Hepatocyte (in vitro differentiated cells): Measurements from ENCODE around the gene CTNNBIP1. TPM values are rescaled to one million over a fixed set of nuclear protein-coding genes. Genes with fewer than 3 reads are reported as not detected.

Experiments
- DNase-seq: peaks from one replicate; pipeline ENCODE4 v3.0.0-alpha.2; 2016; ENCODE audit warnings: low spot score
- H2AFZ ChIP-seq: fragments of 200-600 bp; sonication (generic); 2 replicates; pipeline ENCODE4 v1.6.0; 2016; ENCODE audit warnings: antibody characterized with exemption, mild to moderate bottlenecking
- H3K27ac ChIP-seq: fragments of 200-600 bp; sonication (generic); 2 replicates; pipeline ENCODE4 v1.5.1; 2016; ENCODE audit warnings: mild to moderate bottlenecking
- H3K27me3 ChIP-seq: fragments of 200-600 bp; sonication (generic); 2 replicates; pipeline ENCODE4 v1.6.1; 2016
- H3K36me3 ChIP-seq: fragments of 200-600 bp; sonication (generic); replicated peaks from 2 replicates; pipeline ENCODE4 v1.5.1; 2016; ENCODE audit warnings: low read depth; ENCODE audit not compliant: insufficient read depth
- H3K4me1 ChIP-seq: fragments of 200-600 bp; sonication (generic); 2 replicates; pipeline ENCODE4 v1.5.1; 2016; ENCODE audit warnings: mild to moderate bottlenecking, moderate library complexity; ENCODE audit not compliant: insufficient read depth
- H3K4me2 ChIP-seq: fragments of 200-600 bp; sonication (generic); 2 replicates; pipeline ENCODE4 v1.6.0; 2016
- H3K4me3 ChIP-seq: fragments of 200-600 bp; sonication (generic); 2 replicates; pipeline ENCODE4 v1.5.1; 2016; ENCODE audit warnings: mild to moderate bottlenecking
- H3K79me2 ChIP-seq: fragments of 200-600 bp; sonication (generic); 2 replicates; pipeline ENCODE4 v1.6.0; 2017; ENCODE audit warnings: mild to moderate bottlenecking
- H3K9me2 ChIP-seq: fragments of 200-600 bp; sonication (generic); replicated peaks from 2 replicates; pipeline ENCODE4 v1.6.0; 2017; ENCODE audit warnings: mild to moderate bottlenecking; ENCODE audit not compliant: insufficient read depth
- H3K9me3 ChIP-seq: fragments of 200-600 bp; sonication (generic); 2 replicates; pipeline ENCODE4 v1.5.1; 2016; ENCODE audit warnings: low read depth, mild to moderate bottlenecking
- H4K20me1 ChIP-seq: fragments of 200-600 bp; sonication (generic); 2 replicates; pipeline ENCODE4 v1.6.0; 2016; ENCODE audit warnings: mild to moderate bottlenecking; ENCODE audit not compliant: insufficient read depth, poor library complexity, severe bottlenecking
- CTCF ChIP-seq: fragments of 200-600 bp; sonication (generic); IDR thresholded peaks from 2 replicates; pipeline ENCODE4 v1.5.1; 2016; ENCODE audit warnings: antibody characterized with exemption, mild to moderate bottlenecking; ENCODE audit not compliant: poor library complexity
- EZH2 ChIP-seq: fragments of 200-600 bp; sonication (generic); IDR thresholded peaks from 2 replicates; pipeline ENCODE4 v1.6.1; 2016; ENCODE audit warnings: antibody characterized with exemption, mild to moderate bottlenecking, borderline replicate concordance
- EZH2phosphoT487 ChIP-seq: fragments of 200-600 bp; sonication (generic); IDR thresholded peaks from one replicate; pipeline ENCODE4 v1.6.1; 2018; ENCODE audit warnings: antibody characterized with exemption, mild to moderate bottlenecking, low read depth, moderate library complexity; ENCODE audit not compliant: unreplicated experiment, severe bottlenecking
- WGBS: methylation state at CpG from one replicate; pipeline ENCODE4 v1.1.6; 2016; ENCODE audit warnings: low lambda C conversion rate; ENCODE audit errors: missing lambda C conversion rate; 5-methylcytosine and 5-hydroxymethylcytosine counted together
- polyA plus RNA-seq: library from polyadenylated mRNA; unstranded; fragments of >200 nt; fragmentation: Nextera tagmentation; extraction: Ambion mirVana; gene quantifications from 2 replicates; pipeline ENCODE4 v1.2.1, GENCODE V29; 2016
- total RNA-seq: library from RNA; depleted of rRNA; stranded (reverse); fragments of >200 nt; gene quantifications from 2 replicates; pipeline ENCODE4 v1.2.3, GENCODE V29; 2014

Gene CTNNBIP1
- total and polyA plus RNA-seq, 2 experiments from 2014 or later, result 25.2 to 49.8 TPM

- WGBS, result 93% methylated on average over 9 of the region's 11 CpGs
- Histone ChIP-seq H3K4me2 (no peak overlapping the region), H3K36me3 (no peaks in the 10 kb centered on the region), H2AFZ (no peak overlapping the region), H3K4me1 (no peaks in the 10 kb centered on the region), H3K79me2 (peaks cover 15% of the 10 kb centered on the region), H3K4me3 (no peak overlapping the region), H4K20me1 (no peaks in the 10 kb centered on the region), H3K9me3 (no peaks in the 10 kb centered on the region), H3K27ac (no peak overlapping the region), H3K27me3 (no peaks in the 10 kb centered on the region), H3K9me2 (no peaks in the 10 kb centered on the region)
- TF ChIP-seq EZH2 (no peak), CTCF (no peak), EZH2phosphoT487 (no peak)
- no peak for DNase-seq
Measured at GRCh38 chr1:9883585-9884449, 26.3 kb downstream of the CTNNBIP1 start.

GRCh38 chr1:9882945-9883303 is 27.1 kb downstream of the CTNNBIP1 start:
- no peak for DNase-seq
- no peak for TF ChIP-seq EZH2
- TF ChIP-seq EZH2phosphoT487, result no peak
- no peak for TF ChIP-seq CTCF
- Histone ChIP-seq H3K9me2 (no peaks in the 10 kb centered on the region), H2AFZ (no peak overlapping the region), H3K27me3 (no peaks in the 10 kb centered on the region), H4K20me1 (no peaks in the 10 kb centered on the region), H3K4me1 (no peaks in the 10 kb centered on the region), H3K4me2 (no peak overlapping the region), H3K36me3 (no peaks in the 10 kb centered on the region), H3K79me2 (peaks cover 10% of the 10 kb centered on the region), H3K4me3 (no peak overlapping the region), H3K27ac (no peak overlapping the region), H3K9me3 (no peaks in the 10 kb centered on the region)
- WGBS, result 97% methylated on average over 11 of the region's 12 CpGs

GRCh38 chr1:9882296-9882944 is 27.6 kb downstream of the CTNNBIP1 start:
- Histone ChIP-seq H2AFZ (no peak overlapping the region), H4K20me1 (no peaks in the 10 kb centered on the region), H3K9me2 (no peaks in the 10 kb centered on the region), H3K27ac (no peak overlapping the region), H3K4me3 (no peak overlapping the region), H3K36me3 (no peaks in the 10 kb centered on the region), H3K79me2 (peaks cover 5% of the 10 kb centered on the region), H3K9me3 (no peaks in the 10 kb centered on the region), H3K4me1 (no peaks in the 10 kb centered on the region), H3K27me3 (no peaks in the 10 kb centered on the region), H3K4me2 (no peak overlapping the region)
- 95% methylated on average over 12 of the region's 12 CpGs for WGBS
- DNase-seq, result no peak
- TF ChIP-seq EZH2 (no peak), EZH2phosphoT487 (no peak), CTCF (no peak)
